GM18502 (cell line): ENCODE measurements around the gene G3BP1.
"Not testable (repeated sequence)": the region's sequence is repeated elsewhere in the genome, so short reads cannot be mapped to it uniquely, and the experiment has no call there.

Source experiments
- ATAC-seq: cut with Tn5 transposase; IDR thresholded peaks from one replicate; pipeline ENCODE4 v1.9.1; 2021; ENCODE audit warnings: mild to moderate bottlenecking; ENCODE audit not compliant: unreplicated experiment, poor library complexity

The G3BP1 gene

DNA sequence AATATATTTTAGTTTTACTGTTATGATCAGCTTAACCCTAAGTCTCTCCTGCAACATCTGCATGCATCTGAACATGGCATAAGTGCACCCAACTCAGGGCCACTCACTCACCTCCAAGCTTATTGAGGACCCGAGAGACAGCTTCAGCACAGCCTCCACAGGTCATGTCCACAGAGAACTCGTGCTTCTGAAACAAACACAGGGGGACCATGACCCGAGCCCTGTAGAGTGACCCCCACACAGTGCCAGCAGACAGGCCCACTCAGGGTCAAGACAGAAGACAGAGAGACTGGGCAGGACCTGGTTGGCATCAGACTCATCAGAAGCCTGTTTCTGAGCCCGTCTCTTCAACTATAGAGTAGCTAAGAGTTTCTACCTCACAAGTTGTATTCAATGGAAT, 20.2 kb upstream of the G3BP1 start:
- ATAC-seq: no peak

DNA sequence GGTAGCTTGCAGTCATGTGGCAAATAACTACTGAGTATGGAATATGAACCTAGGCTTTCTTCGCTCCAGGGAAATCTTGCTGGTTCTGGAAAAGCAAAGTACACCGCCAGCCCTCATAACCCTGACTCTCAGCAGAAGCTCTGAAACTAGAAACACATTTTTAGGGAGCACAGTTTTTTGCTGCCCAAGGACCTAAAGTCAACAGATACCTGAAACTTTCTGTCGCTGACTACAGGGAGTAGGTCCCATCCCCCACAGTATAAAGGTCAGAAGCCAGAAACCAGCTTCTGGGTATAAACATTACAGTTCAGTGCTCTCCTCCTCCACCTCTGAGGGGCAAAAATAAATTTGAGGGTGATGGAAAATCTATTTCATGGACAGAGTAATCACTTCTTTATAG, 16.4 kb upstream of the G3BP1 start:
- no peak for ATAC-seq

DNA sequence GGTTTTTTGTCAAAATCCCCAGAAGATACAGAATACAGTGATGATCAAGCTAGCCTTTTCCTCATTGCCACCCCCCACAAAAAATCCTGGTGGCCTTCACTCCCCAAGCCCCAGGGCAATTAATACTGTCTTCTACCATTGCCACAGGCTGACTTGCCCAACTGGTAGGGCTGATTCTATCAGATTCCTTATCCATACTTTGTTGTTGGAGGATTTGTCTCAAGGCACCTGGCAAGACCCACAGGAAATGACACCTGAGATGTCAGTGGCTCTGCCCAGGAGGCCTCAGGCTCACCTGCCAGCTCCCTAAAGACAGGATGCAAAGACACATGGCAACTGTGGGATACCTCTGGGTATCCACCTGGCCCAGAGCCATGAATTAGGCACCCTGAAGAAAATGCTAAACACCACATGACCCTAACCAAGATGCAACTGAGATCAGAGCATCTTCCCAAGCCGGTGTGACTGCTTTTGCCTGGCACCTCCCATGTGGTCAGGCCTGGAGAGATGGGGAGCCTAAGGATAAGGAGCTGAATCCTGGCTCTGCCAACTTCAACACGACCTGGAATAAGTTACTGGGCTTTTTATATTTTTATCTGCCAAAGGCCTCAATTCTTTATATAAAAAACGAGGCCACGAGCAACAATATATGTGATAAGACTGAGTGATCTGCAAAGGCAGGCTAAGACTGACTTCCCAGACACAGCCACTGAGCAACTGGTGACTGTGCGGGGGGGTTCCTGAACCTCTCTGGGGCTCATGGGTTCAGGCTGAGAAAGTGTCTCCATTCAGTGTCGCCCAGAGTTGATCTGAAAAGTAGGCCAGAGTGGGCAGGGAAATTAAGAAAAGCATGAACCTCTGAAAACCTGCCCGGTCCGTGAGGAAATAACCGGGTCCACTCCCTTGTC, 14.3 kb upstream of the G3BP1 start:
- peak; percentile 45 for ATAC-seq

DNA sequence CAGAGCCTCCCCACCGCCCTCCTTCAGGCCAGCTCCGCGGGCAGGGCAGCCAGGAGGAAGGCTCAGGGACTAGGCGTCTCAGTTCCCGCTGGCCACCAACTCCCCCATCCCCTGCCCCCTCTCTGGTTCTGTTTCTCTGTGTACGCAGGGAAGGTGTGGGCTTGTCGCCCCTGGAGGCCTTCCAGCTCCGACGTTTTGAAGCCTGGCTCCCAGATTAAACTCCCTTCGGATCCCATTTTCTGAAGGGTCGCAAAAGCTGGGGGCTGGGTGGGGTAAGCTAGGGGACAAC, 13.7 kb upstream of the G3BP1 start:
- peak; percentile 19 for ATAC-seq

DNA sequence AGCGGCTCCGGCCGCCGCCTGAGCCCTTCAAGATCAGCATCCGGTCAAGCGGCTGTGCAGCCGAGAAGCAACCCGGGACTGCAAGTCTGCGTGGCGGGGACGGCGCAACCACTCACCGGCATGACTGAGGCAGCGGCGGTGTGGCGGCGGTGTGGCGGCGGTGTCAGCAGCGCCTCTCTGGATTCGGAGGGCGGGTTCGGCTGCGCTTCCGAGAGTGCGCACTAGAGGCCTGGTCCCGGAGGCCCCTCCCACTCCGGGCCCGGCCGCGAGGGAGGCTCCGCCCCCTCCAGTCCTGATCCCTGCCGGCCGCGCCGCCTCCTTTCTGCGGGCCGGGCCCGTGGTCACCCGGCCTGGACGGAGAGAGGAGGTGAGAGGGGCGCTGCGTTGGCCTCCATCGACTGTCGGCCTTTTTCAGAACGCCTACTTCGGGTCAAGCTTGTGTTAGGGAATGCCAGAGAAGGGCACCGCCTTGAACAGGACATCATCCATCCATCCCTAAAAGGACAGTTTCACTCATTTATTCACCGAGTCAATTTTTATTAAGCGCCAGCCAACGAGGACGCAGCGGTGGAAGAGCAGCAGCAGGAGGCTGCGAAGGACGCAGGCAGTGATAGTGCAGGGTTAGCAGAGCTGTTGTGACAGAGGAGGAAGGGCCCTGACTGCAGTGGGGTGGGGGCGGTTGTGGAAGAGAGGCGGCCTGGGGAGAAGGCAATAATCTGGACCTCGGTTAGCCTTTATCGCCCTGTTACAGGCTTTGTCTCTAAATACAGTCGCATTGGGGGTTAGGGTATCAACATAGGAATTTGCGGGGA, 13.1 kb upstream of the G3BP1 start, which contains the start of gene ATOX1:
TSS of gene ATOX1 (minus strand) at position 202 of the 812 bp plus-strand sequence. CDS start at position 122, 80 bp downstream.
- peak; percentile 92 for ATAC-seq

DNA sequence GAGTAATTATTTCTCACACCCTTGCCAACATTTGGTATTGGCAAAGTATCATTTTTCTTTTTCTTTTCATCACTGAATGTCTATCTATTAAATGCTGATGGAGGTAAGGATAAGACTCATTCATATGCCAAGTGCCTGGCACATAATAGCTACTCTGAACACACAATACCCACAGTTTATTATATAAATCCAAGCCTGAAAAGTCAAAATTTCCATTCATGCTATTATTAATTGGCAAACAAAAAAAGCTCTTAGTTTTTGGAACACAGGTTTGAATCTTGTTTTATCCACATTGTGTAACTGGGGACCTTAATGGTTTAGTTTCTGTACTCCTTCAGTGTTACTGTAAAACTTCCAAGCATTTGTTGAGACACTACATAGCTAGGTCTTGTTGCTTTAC, 7.0 kb upstream of the G3BP1 start:
- no peak for ATAC-seq

DNA sequence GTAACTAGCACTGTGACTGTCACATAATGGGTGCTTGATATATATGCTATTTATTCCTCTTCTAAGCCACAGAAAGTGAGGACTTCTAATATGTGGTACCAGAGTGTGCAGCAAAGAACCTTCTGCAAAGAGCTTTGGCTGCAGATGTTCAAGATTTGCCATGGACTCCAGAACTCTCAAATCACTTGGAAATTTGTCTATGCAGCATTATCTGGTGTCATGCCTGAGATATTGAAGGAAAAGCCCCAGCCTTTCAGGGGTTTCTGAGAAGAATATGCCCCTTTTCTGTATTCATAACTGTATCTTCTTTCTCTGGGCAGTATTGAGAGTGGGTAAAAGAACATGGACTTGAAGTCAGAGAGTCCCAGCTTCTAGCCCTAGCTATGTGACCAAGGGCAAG, 4.8 kb upstream of the G3BP1 start:
- no peak for ATAC-seq

DNA sequence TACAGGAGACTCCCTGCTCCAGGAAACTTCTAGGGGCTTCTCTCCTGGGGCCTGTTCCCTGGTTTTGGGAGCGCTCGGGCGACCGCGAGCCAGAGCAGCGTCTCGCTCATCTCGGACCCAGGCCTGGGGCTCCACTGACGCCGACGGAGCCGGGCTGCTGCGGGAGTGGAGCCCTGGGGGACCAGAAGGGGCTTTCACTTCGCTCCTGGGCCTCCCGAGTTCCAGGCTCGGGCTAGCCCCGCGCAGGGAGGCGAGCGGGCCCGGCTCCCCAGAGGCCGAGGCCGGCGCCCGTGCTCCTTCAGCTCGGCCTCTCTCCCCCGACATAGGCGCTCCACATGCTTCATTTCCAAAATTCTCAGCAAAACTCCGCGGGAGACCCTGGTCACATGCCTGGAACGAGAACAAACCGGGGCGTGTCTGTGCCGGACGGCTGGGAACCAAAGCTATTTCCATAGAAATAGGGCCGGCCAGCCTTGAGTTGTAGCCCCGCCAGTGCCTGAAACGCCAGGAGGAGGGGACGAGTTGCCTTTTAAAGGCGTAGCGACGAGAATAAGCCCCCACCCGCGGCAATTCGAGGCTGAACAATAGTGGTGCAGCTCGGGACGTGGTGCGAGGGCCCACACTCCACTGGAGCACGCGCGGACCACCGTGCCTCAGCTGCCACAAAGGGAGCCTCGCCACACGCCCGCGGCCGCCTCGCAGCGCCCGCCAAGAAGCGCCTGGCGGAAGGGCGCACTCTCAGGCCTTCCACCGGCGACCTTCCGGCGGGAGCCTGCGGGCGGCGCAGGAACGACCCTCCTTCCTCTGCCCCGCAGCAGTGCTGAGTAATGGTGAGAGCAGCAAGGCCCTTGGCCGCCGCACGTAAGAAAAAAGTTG, 1.1 kb upstream of the G3BP1 start:
- peak; percentile 31 for ATAC-seq

DNA sequence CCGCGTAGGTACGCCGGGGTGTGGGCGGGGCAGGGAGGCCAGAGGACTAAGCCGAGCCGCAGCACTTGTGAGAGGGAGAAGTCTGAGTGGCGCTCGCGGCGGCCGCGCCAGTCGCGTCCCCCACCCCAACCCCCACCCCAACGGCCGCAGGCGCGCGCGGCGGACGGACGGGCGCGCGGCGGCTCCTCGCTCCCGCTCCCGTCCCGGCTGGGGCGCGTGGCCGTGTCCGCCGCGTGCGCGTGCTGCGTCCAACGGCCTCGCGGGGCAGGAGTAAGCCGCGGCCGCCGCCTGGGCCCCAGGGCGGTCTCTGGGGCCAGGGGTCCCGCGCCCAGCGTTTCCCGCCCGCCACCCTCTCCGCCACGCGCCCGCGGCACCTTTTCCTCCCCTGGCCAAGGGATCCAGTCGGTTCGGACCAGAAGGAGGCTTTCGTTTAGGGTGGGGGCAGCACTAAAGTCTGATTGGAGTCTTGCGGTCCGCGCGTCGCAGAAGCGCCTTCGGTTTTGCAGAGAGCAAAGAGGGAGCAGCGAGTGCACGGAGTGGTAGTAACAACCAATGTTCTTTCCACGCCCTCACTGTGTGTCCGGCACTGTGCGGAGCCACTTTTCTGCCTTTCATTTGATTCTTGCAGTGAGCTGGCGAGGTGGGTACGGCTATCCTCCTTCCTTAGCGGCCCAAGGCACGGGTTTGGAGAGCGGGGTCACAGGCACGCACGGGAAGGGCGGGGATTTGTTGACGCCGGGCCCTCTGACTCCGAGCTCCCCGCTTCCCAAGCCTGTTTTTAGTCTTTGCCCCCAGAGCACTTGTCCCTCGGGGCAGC, 483 bp downstream of the G3BP1 start:
- ATAC-seq: no peak

DNA sequence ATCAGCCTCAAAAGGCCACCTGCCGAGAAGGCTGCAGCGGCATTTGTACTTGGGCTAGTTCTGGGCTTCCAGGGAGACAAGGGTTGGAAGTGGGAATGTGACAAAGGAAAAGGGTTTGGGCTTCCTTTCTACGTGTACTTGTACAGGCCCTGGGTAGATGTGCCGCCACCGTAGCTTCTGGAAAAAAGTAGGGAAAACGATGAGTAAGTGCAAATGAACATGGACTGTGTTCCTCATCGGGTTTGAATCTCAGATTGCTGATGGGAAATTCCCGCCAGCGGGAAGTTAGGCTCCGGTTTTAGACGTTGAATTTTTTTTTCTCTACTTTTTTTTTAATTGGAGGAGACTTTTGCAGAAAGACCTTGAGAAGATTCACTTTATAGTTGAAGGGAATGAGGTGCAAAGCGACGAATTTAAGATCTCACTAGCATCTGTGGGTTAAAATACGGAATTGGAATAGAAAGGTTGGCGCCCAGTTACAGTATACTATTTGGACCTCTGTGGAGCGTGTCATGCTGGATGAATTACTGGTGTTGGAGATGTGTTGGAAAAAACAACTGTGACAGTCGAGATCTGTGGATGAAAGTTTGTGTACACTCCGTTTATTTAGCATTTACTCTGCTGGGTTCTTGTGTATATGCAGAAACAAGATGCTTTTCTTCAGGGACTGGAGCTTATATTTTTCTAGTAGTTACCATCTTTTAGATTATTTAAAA, 1.2 kb downstream of the G3BP1 start:
- no peak for ATAC-seq

DNA sequence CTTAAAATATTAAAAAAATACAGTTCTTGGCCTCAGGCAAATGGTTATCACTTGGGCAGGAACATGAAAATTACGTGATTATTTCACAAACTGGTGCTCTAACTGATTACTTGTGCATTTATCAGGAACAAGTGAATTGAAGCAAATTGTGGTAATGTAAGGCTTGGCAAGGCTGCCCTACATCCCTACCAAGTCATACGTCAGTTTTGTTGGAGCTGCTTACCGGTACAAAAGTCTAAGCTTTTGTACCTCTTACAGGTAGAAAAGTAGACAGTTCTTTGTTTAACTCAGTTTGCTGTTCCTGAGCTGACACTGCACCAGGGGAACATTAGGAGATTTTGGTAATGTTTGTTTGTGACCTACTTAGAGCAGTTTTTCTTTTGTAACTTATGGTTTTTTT, 2.2 kb downstream of the G3BP1 start:
- ATAC-seq: no peak

DNA sequence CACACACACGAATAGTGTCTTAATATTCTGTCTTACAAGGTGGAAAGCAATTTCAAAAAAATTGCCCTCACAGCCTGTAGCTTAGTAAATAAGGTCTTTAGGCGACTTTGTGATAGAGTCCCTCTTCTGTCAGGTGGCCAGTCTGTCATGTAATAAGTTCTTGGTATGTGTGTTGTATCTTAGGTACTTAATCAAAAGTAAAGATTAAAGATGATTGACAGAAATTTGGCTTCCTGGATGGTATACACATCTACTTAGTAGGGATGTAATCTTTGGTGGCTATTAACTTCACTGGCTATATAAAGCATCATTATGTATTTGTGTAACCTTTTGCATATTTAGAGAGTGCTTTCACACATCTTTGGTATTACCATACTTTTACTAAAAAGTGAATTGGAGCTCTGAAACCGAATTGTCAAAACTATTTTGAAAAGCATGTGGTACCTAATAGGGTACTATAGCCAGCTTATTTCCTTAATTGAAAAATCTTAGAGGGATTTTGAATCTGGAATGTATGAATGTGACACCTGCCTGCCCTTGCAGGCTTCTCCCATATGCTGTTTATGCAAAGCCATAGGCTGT, 3.4 kb downstream of the G3BP1 start:
- no peak for ATAC-seq

DNA sequence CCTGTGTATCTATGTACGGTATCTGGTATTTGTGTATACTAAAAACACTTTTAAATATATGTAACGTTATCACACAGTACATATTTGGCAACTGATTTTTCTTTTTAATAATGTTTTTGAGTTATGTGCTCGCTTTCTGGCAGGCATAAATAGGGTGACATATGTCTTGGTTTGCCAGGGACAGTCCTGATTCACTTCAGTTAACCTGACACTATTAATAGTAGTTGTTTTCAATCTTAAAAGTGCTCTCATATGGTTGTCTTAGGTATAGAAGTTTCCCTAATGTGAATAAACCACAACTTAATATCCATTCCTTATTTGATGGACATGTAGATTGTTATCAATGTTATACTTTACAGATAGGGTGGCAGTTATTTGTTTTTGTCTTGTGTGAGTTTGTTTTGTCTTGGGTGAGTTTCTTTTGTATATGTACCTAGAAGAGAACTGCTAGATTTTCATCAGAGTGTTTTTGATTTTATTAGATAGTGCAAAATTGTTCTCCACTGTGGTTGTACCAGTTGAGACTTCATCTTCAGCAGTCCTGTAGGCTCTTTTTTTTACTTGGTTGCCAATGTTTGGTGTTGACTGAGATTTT, 7.9 kb downstream of the G3BP1 start:
- peak; percentile 52 for ATAC-seq

DNA sequence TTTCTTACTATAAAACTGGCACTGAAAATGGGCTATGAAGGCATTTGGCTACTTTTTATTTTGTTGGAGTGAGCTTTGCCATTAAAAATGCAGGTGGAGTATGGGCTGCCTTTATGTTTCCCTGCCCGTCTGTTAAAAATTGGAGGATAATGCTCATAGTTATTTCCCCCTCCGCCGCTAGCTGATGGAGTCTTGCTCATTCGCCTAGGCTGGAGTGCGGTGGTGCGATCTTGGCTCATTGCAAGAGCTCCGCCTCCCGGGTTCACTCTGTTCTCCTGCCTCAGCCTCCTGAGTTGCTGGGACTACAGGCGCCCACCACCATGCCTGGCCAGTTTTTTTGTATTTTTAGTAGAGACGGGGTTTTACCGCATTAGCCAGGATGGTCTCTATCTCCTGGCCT, 8.6 kb downstream of the G3BP1 start:
- no peak for ATAC-seq

DNA sequence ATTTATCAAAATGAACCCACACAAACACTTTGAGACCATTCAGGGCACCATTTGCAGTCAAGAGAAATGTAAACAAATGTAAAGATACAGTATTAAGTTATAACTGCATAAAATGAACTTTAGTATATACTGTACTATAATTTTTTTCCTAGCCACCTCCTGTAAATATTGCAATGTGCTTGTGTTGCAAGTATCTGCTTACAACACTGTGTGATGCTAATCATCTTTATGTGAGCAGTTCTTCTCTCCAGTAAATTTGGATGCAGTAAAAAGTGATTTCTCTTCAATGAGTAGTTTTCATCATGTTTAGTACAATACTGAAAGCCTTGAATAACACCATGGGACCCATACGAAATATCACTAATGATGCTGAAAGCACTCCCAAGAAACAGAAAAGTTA, 9.4 kb downstream of the G3BP1 start:
- ATAC-seq: no peak

DNA sequence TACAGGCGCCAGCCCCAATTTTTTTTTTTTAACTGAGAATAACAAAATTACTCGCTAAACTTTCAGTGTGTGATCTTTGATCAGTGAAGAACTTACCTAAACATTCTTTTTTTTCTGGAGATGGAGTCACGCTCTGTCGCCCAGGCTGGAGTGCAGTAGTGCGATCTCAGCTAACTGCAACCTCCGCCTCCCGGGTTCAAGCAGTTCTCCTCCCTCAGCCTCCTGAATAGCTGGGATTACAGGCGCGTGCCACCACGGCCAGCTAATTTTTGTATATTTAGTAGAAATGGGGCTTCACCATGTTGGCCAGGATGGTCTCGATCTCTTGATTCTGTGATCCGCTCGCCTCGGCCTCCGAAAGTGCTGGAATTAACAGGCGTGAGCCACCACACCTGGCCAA, 11.9 kb downstream of the G3BP1 start:
- not testable (repeated sequence) for ATAC-seq

DNA sequence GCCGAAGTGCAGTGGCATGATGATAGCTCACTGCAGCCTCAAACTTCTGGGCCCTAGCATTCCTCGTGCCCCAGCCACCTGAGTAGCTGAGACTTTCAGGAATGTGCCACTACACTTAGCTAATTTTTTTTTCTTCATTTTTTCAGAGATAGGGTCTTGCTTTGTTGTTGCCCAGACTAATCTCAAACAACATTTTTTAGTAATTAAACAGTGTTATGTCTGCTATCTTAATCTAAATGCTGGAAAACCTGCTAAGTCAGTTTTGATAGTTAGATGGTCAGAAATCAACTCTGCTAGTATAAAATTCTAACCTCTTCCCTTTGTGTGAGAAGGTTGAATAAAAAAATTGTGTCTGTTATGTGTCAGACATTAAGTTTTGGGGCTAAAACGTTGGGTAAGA, 12.4 kb downstream of the G3BP1 start:
- ATAC-seq: no peak

DNA sequence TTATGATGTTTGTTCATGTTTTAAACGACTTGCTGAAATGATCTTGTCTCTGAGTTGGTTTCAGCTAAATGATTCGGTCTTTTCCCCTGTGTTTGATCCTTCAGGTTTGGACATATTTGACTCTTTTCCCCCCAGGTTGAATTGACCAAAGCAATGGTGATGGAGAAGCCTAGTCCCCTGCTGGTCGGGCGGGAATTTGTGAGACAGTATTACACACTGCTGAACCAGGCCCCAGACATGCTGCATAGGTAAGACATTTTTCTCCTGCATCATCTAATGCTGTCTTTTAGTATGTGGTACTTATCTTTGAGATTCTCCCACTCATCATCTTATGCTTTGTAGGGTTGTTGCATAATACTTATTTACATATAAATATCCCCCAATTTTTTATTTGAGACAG, 14.7 kb downstream of the G3BP1 start:
- ATAC-seq: no peak
